Activated CD4-positive, alpha-beta T cell treated with anti-CD3 and anti-CD28 coated beads for 4 hours (primary cell): ENCODE data around the gene CD36.

Experiments
- DNase-seq, 2 donors: peaks; one replicate each; pipeline ENCODE4 v3.0.0-alpha.2; 2020

Gene CD36

GRCh38 chr7:80637911-80638765 lies at the start of gene CD36:
Gene CD36, plus strand, starts transcription at chr7:80638642. Its CDS starts 8,099 bp downstream, at chr7:80646741.
- DNase-seq = no peak

- no peak for DNase-seq
These were observed 48.8 kb upstream of the CD36 start for GRCh38 chr7:80589631-80590030.

GRCh38 chr7:80591654-80592053 lies 46.8 kb upstream of the CD36 start:
- DNase-seq = no peak

GRCh38 chr7:80593869-80594586 lies 44.4 kb upstream of the CD36 start:
- no peak for DNase-seq

GRCh38 chr7:80596933-80597517 lies 41.4 kb upstream of the CD36 start:
- no peak for DNase-seq

GRCh38 chr7:80597875-80598274 lies 40.6 kb upstream of the CD36 start:
- DNase-seq = no peak

GRCh38 chr7:80600046-80600445 lies 38.4 kb upstream of the CD36 start:
- no peak for DNase-seq

- no peak for DNase-seq
These were observed 36.4 kb upstream of the CD36 start for GRCh38 chr7:80601999-80602398.

- DNase-seq = no peak
These were observed 34.5 kb upstream of the CD36 start for GRCh38 chr7:80603940-80604339.

- no peak for DNase-seq
These were observed 34.0 kb upstream of the CD36 start for GRCh38 chr7:80604436-80604835.

GRCh38 chr7:80607136-80607535 lies 31.3 kb upstream of the CD36 start:
- no peak for DNase-seq

GRCh38 chr7:80608336-80608735 lies 30.1 kb upstream of the CD36 start:
- DNase-seq = no peak

- no peak for DNase-seq
These were observed 28.7 kb upstream of the CD36 start for GRCh38 chr7:80609751-80610150.

GRCh38 chr7:80611353-80611752 lies 27.1 kb upstream of the CD36 start:
- DNase-seq = no peak

GRCh38 chr7:80611779-80612178 lies 26.7 kb upstream of the CD36 start:
- DNase-seq = no peak

- DNase-seq = no peak
These were observed 25.6 kb upstream of the CD36 start for GRCh38 chr7:80612880-80613279.

GRCh38 chr7:80613519-80613918 lies 24.9 kb upstream of the CD36 start:
- no peak for DNase-seq

- DNase-seq = no peak
These were observed 23.6 kb upstream of the CD36 start for GRCh38 chr7:80614851-80615271.

GRCh38 chr7:80618096-80618495 lies 20.3 kb upstream of the CD36 start:
- no peak for DNase-seq

GRCh38 chr7:80619741-80620140 lies 18.7 kb upstream of the CD36 start:
- DNase-seq = no peak

GRCh38 chr7:80622541-80622940 lies 15.9 kb upstream of the CD36 start:
- DNase-seq = no peak

GRCh38 chr7:80623503-80624252 lies 14.8 kb upstream of the CD36 start:
- DNase-seq = no peak

- DNase-seq = no peak
These were observed 13.7 kb upstream of the CD36 start for GRCh38 chr7:80624763-80625162.
